Measurements from ENCODE around the gene PANK3.
"Not testable (repeated sequence)": the region's sequence is repeated elsewhere in the genome, so short reads cannot be mapped to it uniquely, and the experiment has no call there.

PANK3 gene

GRCh38 chr5:168552146-168552545 lies 27.0 kb downstream of the PANK3 start:
- DNase-seq (ENCODE audit: low read depth in 2 of 2): no peak

- DNase-seq (ENCODE audit: low read depth in 2 of 2): no peak
Measured at GRCh38 chr5:168550656-168551055, 28.5 kb downstream of the PANK3 start.

- DNase-seq (ENCODE audit: low read depth in 2 of 2): no peak
Measured at GRCh38 chr5:168549554-168549953, 29.6 kb downstream of the PANK3 start.

- DNase-seq (ENCODE audit: low read depth in 2 of 2): no peak
Measured at GRCh38 chr5:168537176-168537575, 42.0 kb downstream of the PANK3 start.

- DNase-seq (ENCODE audit: low read depth in 2 of 2): not testable (repeated sequence)
Measured at GRCh38 chr5:168534351-168534750, 44.8 kb downstream of the PANK3 start.

- no peak for DNase-seq (ENCODE audit: low read depth in 2 of 2)
Measured at GRCh38 chr5:168531987-168532864, 46.9 kb downstream of the PANK3 start.

GRCh38 chr5:168531191-168531590 lies 48.0 kb downstream of the PANK3 start:
- DNase-seq (ENCODE audit: low read depth in 2 of 2): no peak

GRCh38 chr5:168530621-168531150 lies 48.5 kb downstream of the PANK3 start:
- DNase-seq (ENCODE audit: low read depth in 2 of 2): no peak

GRCh38 chr5:168529374-168530234 lies 49.6 kb downstream of the PANK3 start:
- no peak for DNase-seq (ENCODE audit: low read depth in 2 of 2)

- peak in 1 of 2 donors; percentile 26 for DNase-seq (ENCODE audit: low read depth in 2 of 2)
Measured at GRCh38 chr5:168528521-168529373, 50.4 kb downstream of the PANK3 start, which contains the start of gene FBLL1. TSS of gene FBLL1 (plus strand) at chr5:168529305. CDS start at chr5:168529505, 200 bp downstream.

- DNase-seq (ENCODE audit: low read depth in 2 of 2): no peak
Measured at GRCh38 chr5:168527756-168528295, 51.3 kb downstream of the PANK3 start.

- DNase-seq (ENCODE audit: low read depth in 2 of 2): no peak
Measured at GRCh38 chr5:168525856-168526255, 53.3 kb downstream of the PANK3 start.

GRCh38 chr5:168513861-168514428 lies 65.2 kb downstream of the PANK3 start:
- no peak for DNase-seq (ENCODE audit: low read depth in 2 of 2)

- DNase-seq (ENCODE audit: low read depth in 2 of 2): no peak
Measured at GRCh38 chr5:168502563-168503237, 76.5 kb downstream of the PANK3 start.
